NCI-H524 treated with DMSO at 0.1 percent for 48 hours (cell line): ENCODE data around the gene CTU1.

Experiments used
- DNase-seq: peaks from one replicate; lab custom pipeline; 2025; lab: John Stamatoyannopoulos, UW

The CTU1 gene

DNA sequence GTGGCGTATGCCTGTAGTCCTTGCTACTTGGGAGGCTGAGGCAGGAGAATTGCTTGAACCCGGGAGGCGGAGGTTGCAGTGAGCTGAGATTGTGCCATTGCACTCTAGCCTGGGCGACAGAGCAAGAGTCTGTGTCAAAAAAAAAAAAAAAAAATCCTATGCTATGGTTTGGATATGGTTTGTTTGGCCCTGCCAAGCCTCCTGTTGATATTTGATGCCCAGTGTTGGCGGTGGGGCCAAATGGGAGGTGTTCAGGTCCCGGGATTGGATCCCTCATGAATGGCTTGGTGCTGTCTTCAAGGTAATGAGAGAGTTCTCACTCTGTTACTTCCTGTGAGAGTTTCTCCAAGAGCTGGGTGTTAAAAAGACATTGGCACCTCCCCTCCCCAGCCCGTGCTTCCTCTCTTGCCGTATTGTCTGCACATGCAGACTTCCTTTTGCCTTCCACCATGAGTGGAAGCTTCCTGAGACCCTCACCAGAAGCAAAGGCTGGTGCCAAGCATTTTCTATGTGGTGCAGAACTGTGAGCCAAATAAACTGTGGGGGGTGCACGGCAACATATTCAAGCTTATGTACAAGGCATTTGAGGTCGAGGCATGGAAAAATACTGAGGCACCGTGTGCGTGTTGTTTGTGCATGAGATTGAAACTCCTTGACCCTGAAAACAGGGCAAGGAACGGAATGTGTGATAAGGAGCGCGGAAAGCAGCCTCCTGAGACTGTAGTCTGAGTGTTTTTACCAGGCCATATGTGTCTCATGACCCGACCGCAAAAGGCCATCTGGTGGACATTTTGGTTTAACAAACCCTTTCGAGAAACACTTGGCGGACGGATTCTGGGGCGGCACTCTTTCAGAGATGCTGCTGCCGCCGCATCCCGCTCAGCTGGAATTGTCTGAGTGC lies 23.8 kb upstream of the CTU1 start:
- no peak for DNase-seq

- no peak for DNase-seq
These were observed 21.5 kb upstream of the CTU1 start for GRCh38 chr19:51129716-51130115.

GRCh38 chr19:51128227-51128626 lies 20.0 kb upstream of the CTU1 start:
- DNase-seq = no peak

DNA sequence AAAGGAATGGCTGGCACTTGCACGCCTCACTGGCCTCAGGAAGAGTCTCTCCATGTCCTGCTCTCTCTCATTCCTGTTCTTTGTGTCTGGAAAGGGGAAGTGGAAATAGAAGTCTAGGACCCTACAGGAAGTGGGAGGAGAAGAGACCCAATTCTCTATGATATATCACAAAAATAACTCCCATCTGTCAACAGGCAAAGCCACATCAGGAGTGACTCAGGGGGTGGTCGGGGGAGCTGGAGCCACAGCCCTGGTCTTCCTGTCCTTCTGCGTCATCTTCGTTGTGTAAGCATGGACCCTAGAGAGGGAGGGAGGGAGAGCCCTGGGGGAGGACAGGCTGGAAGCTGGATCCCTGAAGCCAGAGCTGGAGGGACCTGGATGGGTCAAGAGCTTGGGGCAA lies 19.5 kb upstream of the CTU1 start:
- DNase-seq = no peak

GRCh38 chr19:51127032-51127431 lies 18.8 kb upstream of the CTU1 start:
- DNase-seq = no peak

DNA sequence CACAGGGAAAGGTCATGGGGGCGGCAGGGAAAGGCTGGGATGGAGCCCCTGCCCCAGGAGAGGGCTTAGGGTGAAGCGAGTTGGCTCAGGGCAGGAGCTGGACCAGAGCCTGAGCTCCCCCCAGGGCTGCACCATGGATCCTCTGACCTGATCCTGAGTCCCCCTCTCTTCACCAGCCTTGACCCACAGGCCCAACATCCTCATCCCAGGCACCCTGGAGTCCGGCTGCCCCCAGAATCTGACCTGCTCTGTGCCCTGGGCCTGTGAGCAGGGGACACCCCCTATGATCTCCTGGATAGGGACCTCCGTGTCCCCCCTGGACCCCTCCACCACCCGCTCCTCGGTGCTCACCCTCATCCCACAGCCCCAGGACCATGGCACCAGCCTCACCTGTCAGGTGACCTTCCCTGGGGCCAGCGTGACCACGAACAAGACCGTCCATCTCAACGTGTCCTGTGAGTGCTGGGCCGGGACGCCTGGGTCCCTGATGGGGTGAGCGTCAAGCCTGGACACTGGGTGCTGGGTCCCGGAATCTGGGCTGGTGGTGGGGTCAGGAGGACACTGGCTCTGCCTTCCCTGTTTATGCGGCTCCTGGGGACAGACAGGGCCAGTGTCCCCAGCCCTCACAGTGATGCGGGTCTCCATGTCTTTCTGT lies 17.3 kb upstream of the CTU1 start:
- DNase-seq = no peak

DNA sequence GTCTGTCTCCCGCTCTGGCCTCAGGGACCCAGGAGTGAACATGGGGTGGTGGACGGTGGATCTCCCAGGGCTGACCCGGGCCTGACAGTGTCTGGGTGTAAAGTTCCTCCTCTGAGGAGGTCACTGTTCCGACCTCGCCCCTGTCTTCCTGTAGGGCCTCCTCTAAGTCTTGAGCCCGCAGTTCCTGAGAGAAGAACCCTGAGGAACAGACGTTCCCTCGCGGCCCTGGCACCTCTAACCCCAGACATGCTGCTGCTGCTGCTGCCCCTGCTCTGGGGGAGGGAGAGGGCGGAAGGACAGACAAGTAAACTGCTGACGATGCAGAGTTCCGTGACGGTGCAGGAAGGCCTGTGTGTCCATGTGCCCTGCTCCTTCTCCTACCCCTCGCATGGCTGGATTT lies 16.5 kb upstream of the CTU1 start, which contains the start of gene SIGLEC9:
SIGLEC9 (plus strand) TSS at position 178 of the 400 bp plus-strand sequence; CDS start at position 247, 69 bp downstream.
- DNase-seq = no peak

DNA sequence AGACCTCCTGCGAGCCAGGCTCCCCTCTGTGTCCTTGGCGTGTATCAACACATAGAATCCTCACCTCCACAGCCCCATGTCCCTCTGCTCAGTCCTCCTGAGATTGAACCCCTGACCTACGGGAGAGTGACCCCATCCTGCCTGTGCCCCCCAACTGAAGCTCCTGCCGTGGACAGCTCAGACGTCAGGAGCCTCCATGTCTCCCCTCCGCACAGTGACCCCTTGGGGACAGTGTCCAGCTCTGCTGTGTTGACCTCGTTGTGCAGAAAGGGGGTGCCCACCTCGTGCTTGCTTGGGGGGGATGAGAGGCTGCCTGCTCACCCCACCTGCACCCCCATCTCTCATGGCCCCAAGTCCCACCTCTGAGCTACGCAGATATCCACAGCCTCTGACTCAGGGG lies 16.0 kb upstream of the CTU1 start:
- no peak for DNase-seq

GRCh38 chr19:51123802-51124201 lies 15.6 kb upstream of the CTU1 start:
- DNase-seq = no peak

GRCh38 chr19:51123381-51123800 lies 15.2 kb upstream of the CTU1 start:
- DNase-seq = no peak

- no peak for DNase-seq
These were observed 14.1 kb upstream of the CTU1 start for GRCh38 chr19:51122112-51122981.

DNA sequence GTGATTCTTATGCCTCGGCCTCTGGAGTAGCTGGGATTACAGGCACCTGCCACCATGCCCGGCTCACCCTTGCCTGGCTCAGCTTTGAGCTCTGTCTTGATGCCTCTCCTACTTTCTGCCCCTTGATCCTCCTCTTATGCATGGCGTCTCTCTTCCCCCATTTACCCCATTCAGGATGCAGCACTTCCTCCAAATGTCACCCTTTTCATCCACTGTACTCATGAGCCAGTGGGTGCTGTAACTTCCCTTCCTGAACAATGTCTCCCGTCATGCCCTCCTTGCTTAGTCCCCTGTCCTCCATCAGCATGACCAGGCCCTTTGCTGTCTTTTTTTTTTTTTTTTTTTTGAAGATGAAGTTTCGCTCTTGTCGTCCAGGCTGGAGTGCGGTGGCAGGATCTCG lies 13.0 kb upstream of the CTU1 start:
- DNase-seq = no peak

DNA sequence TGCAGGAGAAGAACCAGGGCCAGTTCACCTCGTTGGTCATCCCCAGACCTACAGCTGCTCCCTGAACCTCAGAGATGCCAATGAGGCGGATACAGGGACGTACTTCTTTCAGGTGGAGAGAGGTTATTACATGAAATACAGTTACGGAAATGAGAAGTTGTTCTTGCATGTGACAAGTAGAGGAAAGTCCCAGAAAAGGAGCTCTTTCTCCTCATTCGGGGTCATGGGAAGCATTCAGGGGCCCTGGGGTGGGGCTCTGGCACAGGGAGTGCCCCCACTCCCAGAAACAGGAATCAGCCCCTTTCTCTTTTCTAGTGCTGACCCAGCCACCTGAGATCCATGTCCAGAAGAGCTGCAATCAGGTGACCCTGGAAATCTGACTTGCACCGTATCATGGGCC lies 12.0 kb upstream of the CTU1 start:
- DNase-seq = no peak

DNA sequence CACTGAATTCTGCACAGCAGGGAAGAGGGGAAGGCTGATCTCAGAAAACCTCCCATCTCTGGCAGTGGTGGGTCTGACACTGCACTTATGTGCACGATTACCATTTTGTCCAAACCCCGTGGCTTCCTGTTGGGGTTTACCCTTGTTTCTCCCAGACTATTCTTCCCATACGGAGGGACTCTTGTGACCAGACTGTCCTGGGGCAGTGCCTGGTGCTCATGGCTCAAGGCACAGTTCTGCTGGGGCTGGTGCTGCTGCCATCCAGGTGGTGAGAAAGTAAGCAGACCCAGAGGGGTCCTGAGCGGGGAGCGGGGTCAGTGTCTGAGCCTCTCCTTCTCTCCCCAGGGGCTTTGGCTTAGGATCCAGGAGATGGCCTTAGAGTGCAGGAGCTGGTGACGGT lies 11.4 kb upstream of the CTU1 start:
- DNase-seq = no peak

DNA sequence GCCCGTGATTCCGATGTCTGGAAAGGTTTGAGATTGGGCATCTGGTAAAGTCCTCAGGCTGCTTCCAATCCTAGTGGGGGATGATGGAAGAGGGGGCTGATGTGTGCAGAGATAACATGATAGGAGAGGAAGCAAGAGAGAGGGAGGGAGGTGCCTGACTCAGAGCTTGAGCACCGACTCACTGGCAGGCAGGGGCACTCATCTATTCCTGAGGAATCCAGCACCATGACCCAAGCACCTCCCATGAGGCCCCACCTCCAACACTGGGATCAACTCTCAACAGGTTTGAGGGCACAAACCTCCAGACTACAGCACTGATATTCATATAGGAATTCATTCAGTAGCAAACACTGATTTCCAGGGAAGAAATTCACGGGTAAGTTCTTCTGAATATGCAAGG lies 10.9 kb upstream of the CTU1 start:
- no peak for DNase-seq

DNA sequence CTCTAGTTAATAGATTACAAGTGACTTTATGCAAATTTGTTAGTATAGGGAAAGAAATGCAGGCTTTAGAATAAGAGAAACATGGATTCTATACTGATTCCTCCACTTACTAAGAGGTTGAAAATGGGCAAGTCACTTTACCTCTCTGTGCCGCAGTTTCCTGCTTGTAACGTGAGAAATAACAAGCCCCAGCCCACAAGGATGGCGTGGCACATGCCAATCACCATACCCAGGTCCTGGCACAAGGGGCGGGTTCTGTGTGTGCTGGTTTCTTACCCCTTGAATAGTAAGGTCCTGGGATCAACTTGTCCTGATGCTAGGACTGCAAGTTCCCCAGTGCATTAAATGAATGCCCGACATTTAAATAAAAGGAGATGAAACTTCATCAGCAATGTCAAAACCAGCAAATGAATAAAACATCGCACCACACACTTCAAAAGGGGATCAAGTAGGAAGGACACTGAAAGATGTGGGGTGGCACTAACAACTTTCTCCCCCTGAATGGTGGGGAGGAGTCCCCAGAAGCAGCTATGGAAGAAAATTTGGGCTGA lies 8.6 kb upstream of the CTU1 start:
- no peak for DNase-seq

- no peak for DNase-seq
These were observed 6.0 kb upstream of the CTU1 start for GRCh38 chr19:51114087-51114729.

- DNase-seq = no peak
These were observed 3.4 kb upstream of the CTU1 start for GRCh38 chr19:51111606-51112005.

DNA sequence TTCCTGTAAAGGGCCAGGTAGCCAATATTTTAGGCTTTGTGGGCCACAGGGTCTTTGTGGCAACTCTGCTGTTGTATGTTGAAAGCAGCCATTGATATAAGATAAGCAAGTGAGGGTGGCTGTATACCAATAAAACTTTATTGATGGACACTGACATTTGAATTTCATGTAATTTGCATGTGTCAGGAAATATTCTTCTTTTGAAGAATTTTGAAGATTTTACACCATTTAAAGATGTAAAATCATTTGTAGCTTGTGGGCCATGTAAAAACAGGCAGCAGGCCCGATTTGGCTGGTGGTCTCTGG lies 2.4 kb upstream of the CTU1 start:
- DNase-seq = no peak

GRCh38 chr19:51108805-51109146 lies 567 bp upstream of the CTU1 start:
- no peak for DNase-seq

- no peak for DNase-seq
These were observed 673 bp downstream of the CTU1 start for GRCh38 chr19:51107406-51108065.
